Parathyroid adenoma (tissue), 2 donors: ENCODE measurements around the gene CD6.
"Not testable (repeated sequence)": the region's sequence is repeated elsewhere in the genome, so short reads cannot be mapped to it uniquely, and the experiment has no call there.

ENCODE experiments used
- H2AFZ ChIP-seq: fragments of 300-600 bp; sonication (generic); one replicate; pipeline ENCODE4 v1.7.0; 2017; ENCODE audit warnings: antibody characterized with exemption, mild to moderate bottlenecking
- H3K27ac ChIP-seq: fragments of 300-600 bp; sonication (generic); one replicate; pipeline ENCODE4 v1.7.0; 2017
- H3K27me3 ChIP-seq: fragments of 300-600 bp; sonication (generic); one replicate; pipeline ENCODE4 v1.7.0; 2017; ENCODE audit warnings: low read length; ENCODE audit not compliant: control insufficient read depth, insufficient read depth
- H3K36me3 ChIP-seq: fragments of 300-600 bp; sonication (generic); one replicate; pipeline ENCODE4 v1.7.0; 2017; ENCODE audit warnings: low read length; ENCODE audit not compliant: control insufficient read depth, insufficient read depth
- H3K4me1 ChIP-seq: fragments of 300-600 bp; sonication (generic); one replicate; pipeline ENCODE4 v1.7.0; 2017; ENCODE audit warnings: control low read depth
- H3K4me2 ChIP-seq: fragments of 300-600 bp; sonication (generic); one replicate; pipeline ENCODE4 v1.7.0; 2017; ENCODE audit warnings: low read length
- H3K4me3 ChIP-seq: fragments of 300-600 bp; sonication (generic); one replicate; pipeline ENCODE4 v1.7.0; 2017; ENCODE audit warnings: low read depth, low read length
- H3K79me2 ChIP-seq: fragments of 300-600 bp; sonication (generic); one replicate; pipeline ENCODE4 v1.7.0; 2017; ENCODE audit warnings: control low read depth
- H3K9ac ChIP-seq: fragments of 300-600 bp; sonication (generic); one replicate; pipeline ENCODE4 v1.7.0; 2017; ENCODE audit warnings: mild to moderate bottlenecking
- H3K9me3 ChIP-seq: fragments of 300-600 bp; sonication (generic); one replicate; pipeline ENCODE4 v1.7.0; 2017; ENCODE audit warnings: low read length; ENCODE audit not compliant: control insufficient read depth
- TF ChIP-seq, protein P1 (sequence below): fragments of 300-600 bp; sonication (generic); IDR thresholded peaks from one replicate; pipeline ENCODE4 v1.7.0; 2017; ENCODE audit warnings: antibody characterized with exemption, mild to moderate bottlenecking
- donor health status: primary hyperparathyroidism.

Gene CD6

DNA sequence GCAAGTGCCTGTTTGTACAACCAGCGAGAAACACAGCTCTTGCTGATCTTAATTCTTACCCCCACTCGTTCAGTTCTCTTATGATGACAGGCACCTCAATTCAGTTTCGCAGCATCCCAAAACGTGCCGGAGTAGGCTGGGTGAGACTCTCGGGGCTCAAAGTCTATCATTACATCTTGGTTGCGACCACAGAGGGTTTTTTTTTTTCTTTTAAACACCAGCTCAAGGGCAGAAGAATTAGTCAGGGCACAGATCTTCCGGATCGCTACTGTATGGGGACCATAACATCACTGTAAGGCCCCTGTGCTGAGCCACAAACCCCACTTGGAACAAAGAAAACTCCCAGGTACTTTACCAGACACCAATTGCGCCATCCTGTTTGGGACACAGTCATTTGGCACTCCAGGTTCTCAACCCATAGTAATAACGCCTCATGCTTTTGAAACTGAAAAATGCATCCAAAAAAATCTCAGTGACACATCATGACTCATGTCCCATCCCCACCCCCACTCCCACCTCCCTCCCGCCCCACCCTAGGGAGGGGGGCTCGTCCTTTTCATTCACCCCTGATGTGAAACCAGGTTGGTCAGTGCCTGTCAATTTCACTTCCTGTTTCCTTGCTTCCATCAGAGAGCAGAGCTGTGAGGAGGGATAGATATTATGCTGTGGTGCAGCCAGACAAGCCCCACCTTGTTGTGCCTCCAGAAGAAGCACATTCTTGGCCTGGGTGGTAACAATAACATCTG lies 89.8 kb downstream of the CD6 start:
- Histone ChIP-seq H3K4me2 (no peak overlapping the region), H2AFZ (no peak overlapping the region), H3K79me2 (no peaks in the 10 kb centered on the region), H3K27ac (no peak overlapping the region), H3K27me3 (no peaks in the 10 kb centered on the region), H3K36me3 (no peaks in the 10 kb centered on the region), H3K4me1 (no peaks in the 10 kb centered on the region), H3K9me3 (no peaks in the 10 kb centered on the region), H3K4me3 (no peak overlapping the region), H3K9ac (no peak overlapping the region)
- TF ChIP-seq, protein P1, sequence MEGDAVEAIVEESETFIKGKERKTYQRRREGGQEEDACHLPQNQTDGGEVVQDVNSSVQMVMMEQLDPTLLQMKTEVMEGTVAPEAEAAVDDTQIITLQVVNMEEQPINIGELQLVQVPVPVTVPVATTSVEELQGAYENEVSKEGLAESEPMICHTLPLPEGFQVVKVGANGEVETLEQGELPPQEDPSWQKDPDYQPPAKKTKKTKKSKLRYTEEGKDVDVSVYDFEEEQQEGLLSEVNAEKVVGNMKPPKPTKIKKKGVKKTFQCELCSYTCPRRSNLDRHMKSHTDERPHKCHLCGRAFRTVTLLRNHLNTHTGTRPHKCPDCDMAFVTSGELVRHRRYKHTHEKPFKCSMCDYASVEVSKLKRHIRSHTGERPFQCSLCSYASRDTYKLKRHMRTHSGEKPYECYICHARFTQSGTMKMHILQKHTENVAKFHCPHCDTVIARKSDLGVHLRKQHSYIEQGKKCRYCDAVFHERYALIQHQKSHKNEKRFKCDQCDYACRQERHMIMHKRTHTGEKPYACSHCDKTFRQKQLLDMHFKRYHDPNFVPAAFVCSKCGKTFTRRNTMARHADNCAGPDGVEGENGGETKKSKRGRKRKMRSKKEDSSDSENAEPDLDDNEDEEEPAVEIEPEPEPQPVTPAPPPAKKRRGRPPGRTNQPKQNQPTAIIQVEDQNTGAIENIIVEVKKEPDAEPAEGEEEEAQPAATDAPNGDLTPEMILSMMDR, result no peak

DNA sequence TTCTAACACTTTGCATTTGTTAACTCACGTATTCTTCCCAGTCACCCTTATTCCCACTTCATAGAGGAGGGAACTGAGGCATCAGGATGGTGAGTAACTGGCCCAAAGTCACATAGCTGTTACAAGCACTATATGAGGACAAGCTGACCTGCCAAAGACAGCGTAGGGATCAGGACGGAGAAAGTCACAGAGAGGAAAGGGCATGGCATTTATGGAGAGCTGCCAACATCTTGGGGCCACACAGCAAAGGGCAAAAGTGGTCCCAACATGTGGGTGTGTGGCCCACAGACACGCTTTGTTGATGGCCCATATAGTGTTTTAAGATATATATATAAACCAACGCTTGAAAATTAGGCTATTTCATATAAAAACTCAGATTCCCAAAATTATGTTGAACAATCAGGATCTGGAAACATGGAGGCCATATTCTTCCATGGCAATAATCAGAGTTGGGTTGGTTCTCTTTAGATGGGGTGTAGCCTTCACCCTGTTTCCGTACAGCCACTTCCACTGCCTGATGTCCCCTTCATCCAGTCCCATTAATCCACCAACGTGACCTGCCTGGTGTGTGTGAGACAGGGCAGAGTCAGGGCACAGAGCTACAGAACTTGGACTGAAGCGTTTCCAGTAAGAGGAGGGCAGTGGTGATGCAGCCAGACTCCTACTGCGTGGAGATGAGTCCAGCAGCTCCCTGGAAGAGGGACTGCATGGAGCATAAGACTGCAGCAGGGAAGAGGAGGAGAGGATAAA lies 90.9 kb downstream of the CD6 start:
- Histone ChIP-seq H3K4me3 (no peak overlapping the region), H3K4me1 (no peaks in the 10 kb centered on the region), H3K27me3 (no peaks in the 10 kb centered on the region), H3K79me2 (no peaks in the 10 kb centered on the region), H3K27ac (no peak overlapping the region), H3K9ac (no peak overlapping the region), H2AFZ (no peak overlapping the region), H3K4me2 (no peak overlapping the region), H3K9me3 (no peaks in the 10 kb centered on the region), H3K36me3 (no peaks in the 10 kb centered on the region)
- TF ChIP-seq, protein P1, result no peak

DNA sequence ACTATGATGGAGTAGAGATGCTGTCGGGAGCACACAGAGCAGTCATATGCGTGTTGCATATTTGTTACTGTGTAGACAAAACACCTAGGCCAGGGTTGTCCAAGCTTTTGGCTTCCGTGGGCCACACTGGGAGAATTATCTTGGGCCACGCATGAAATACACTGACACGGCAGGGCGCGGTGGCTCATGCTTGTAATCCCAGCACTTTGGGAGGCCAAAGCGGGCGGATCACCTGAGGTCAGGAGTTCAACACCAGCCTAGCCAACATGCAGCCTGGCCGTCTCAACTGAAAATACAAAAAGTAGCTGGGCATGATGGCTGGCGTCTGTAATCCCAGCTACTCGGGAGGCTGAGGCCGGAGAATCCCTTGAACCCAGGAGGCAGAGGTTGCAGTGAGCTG lies 93.8 kb downstream of the CD6 start:
- not testable (repeated sequence) for H3K4me1 ChIP-seq, H3K9me3 ChIP-seq, H3K36me3 ChIP-seq, H3K4me2 ChIP-seq, H2AFZ ChIP-seq, H3K27me3 ChIP-seq, H3K27ac ChIP-seq, H3K9ac ChIP-seq, H3K4me3 ChIP-seq, H3K79me2 ChIP-seq

DNA sequence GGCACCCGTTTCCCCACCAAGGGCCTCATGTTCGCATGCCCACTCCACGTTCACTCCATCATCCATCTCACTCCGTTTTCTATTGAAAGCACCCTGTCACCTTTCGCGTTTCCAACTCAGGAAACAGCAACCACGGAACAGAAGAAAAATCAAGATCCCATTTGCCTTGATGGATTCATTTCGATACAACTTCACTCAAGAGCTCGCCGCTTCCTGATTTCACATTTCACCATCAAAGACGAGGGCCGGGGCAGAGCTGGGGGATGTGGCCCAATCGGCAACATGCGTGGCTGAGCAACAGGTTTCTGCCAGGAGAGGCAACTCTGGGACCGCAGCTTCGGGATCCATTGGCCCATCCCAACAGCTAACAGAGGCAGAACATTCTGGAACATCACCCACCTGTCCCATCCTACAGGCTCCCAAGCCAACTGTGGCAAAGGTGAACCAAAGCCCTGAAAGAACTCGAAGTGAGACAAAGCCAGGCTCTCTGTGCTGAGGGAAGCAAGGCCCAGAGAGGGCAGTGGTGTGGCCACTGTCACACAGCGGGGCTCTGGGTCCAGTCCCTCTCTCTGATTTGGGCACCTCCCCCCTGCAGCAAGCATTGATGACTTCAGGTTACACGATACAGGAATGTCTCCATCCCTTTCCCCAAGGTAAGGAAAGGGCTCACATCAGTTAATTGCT lies 94.6 kb downstream of the CD6 start:
- no peak overlapping the region for H3K27ac ChIP-seq
- no peaks in the 10 kb centered on the region for H3K36me3 ChIP-seq
- TF ChIP-seq, protein P1, result no peak
- H3K27me3 ChIP-seq, result no peaks in the 10 kb centered on the region
- no peak overlapping the region for H3K4me3 ChIP-seq
- H3K9me3 ChIP-seq, result no peaks in the 10 kb centered on the region
- no peak overlapping the region for H3K9ac ChIP-seq
- no peaks in the 10 kb centered on the region for H3K79me2 ChIP-seq
- no peak overlapping the region for H3K4me2 ChIP-seq
- no peak overlapping the region for H2AFZ ChIP-seq
- H3K4me1 ChIP-seq, result no peaks in the 10 kb centered on the region

DNA sequence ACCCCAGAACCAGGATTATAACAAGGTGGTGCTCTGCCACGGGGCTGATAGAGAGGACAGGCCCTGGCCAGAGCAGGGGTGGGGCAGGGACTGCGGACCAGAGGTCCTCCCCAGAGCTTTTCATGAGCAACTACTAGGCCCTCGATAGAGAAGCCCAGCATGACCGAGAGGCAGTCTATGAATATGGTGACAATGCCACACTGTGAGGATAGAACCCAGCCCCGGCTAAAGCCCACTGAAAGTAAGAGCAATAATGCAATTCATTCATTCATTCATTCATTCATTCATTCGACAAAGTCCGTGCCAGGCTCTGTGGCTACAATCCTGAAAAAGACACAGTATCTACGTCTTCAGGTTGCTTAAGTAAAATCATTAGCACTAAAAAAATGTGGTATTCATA lies 95.2 kb downstream of the CD6 start:
- no peaks in the 10 kb centered on the region for H3K27me3 ChIP-seq
- no peak overlapping the region for H3K27ac ChIP-seq
- no peak overlapping the region for H3K9ac ChIP-seq
- no peak overlapping the region for H3K4me2 ChIP-seq
- no peak overlapping the region for H2AFZ ChIP-seq
- no peaks in the 10 kb centered on the region for H3K9me3 ChIP-seq
- no peaks in the 10 kb centered on the region for H3K36me3 ChIP-seq
- H3K79me2 ChIP-seq, result no peaks in the 10 kb centered on the region
- H3K4me3 ChIP-seq, result no peak overlapping the region
- TF ChIP-seq, protein P1, result no peak
- no peaks in the 10 kb centered on the region for H3K4me1 ChIP-seq
